ENCODE results near the gene KHK.
A peak's percentile ranks its signal among the peaks of the same experiment; 100 is the strongest.

Gene KHK

DNA sequence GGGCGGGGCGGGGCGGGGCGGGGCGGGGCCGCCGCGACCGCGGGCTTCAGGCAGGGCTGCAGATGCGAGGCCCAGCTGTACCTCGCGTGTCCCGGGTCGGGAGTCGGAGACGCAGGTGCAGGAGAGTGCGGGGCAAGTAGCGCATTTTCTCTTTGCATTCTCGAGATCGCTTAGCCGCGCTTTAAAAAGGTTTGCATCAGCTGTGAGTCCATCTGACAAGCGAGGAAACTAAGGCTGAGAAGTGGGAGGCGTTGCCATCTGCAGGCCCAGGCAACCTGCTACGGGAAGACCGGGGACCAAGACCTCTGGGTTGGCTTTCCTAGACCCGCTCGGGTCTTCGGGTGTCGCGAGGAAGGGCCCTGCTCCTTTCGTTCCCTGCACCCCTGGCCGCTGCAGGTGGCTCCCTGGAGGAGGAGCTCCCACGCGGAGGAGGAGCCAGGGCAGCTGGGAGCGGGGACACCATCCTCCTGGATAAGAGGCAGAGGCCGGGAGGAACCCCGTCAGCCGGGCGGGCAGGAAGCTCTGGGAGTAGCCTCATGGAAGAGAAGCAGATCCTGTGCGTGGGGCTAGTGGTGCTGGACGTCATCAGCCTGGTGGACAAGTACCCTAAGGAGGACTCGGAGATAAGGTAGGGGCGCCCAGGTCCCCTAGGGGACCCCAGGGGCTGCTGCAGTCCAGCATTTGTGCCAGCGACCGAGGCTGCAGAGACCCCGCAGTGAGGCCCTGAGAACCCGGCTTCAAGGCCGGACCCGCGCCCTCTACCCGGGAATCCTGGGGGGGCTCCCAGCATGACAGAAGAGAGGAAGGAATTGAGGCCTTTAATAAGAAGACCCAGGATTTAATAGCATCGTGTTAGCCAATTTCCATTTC lies at the start of gene KHK:
TSS of gene KHK (plus strand) at position 49 of the 870 bp plus-strand sequence. CDS start at position 537, 488 bp downstream.
- DNase-seq (ENCODE audit: low spot score), result peak; percentile 76

DNA sequence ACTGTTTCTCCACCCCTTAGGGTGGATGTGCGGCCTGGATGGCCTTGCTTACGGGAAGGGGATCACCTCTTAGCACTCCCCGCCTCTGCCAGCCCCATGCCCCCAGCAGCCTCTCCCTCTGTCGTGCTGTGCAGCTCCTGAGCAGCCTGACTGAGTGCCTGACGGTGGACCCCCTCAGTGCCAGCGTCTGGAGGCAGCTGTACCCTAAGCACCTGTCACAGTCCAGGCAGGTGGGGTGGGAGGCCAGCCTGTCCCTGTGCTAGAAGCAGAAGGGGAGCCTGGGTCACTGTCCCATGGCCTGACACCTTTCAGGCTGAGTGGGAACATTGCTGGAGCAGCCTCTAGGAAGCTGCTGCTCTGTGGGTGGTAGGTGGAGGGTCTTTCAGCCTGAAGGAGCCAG lies 48.6 kb upstream of the KHK start:
- no peak for DNase-seq (ENCODE audit: low spot score)

DNA sequence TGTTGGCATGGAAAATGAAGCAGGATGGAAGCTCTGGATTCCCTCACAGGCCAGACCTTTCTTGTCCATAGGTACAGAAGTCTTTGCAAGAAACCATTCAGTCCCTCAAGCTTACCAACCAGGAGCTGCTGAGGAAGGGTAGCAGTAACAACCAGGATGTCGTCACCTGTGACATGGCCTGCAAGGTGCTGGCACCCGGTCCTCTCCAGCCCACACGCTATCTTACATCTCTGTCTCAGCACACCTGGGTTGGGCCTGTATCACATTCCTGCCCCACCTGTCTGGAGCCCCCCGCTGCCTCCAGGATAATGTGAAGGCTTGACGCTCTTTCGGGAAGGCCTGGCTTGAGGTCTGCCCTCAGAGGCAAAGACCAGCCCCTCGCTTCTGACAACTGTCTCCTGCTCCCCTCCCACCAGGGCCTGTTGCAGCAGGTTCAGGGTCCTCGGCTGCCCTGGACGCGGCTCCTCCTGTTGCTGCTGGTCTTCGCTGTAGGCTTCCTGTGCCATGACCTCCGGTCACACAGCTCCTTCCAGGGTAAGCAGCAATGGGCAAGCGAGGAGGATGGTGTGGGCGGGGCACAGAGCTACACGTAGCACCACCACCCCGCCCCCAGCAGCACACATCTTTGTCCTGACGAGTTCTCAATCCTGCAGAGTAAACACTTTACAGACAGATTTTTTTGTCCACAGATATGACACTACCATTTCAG lies 47.8 kb upstream of the KHK start:
- no peak for DNase-seq (ENCODE audit: low spot score)

DNA sequence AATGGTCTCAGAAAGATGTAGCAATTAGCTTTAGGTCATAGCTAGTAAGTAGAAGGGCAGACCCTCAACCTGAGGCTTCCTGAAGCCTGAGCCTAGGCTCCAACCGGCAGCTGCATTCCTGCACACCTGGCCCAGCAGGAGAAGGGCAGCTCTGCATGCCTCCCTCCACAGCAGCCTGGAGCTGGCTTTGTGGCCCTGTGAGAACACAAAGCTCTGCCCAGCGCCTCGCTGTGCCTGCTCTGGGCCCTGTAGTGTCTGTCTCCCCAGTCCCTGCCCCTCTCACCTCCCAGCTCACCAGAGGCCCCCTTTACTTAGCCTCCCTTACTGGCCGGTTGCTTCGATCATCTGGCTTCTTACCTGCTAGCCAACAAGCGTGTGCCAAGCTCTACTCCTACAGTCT lies 47.1 kb upstream of the KHK start:
- DNase-seq (ENCODE audit: low spot score), result no peak

- no peak for DNase-seq (ENCODE audit: low spot score)
Observed at GRCh38 chr2:27039871-27040270, 46.7 kb upstream of the KHK start.

DNA sequence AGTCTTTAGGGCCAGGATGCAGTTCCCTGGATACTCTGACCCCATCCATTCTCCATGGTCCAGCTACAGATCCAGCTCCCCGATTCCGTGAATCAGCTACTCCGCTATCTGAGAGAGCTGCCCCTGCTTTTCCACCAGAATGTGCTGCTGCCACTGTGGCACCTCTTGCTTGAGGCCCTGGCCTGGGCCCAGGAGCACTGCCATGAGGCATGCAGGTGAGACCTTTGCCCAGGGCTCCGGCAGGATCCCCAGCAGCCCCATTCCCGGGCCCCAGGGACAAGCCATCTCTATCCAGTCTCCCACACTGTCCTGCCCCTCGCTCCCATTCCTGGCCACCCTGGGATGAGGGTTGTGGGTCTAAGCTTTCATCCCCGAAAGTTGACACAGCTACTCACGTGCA lies 46.3 kb upstream of the KHK start:
- no peak for DNase-seq (ENCODE audit: low spot score)

GRCh38 chr2:27041752-27042151 lies 44.8 kb upstream of the KHK start:
- no peak for DNase-seq (ENCODE audit: low spot score)

GRCh38 chr2:27042159-27042661 lies 44.4 kb upstream of the KHK start:
- no peak for DNase-seq (ENCODE audit: low spot score)

- no peak for DNase-seq (ENCODE audit: low spot score)
Observed at GRCh38 chr2:27042985-27043634, 43.5 kb upstream of the KHK start.

DNA sequence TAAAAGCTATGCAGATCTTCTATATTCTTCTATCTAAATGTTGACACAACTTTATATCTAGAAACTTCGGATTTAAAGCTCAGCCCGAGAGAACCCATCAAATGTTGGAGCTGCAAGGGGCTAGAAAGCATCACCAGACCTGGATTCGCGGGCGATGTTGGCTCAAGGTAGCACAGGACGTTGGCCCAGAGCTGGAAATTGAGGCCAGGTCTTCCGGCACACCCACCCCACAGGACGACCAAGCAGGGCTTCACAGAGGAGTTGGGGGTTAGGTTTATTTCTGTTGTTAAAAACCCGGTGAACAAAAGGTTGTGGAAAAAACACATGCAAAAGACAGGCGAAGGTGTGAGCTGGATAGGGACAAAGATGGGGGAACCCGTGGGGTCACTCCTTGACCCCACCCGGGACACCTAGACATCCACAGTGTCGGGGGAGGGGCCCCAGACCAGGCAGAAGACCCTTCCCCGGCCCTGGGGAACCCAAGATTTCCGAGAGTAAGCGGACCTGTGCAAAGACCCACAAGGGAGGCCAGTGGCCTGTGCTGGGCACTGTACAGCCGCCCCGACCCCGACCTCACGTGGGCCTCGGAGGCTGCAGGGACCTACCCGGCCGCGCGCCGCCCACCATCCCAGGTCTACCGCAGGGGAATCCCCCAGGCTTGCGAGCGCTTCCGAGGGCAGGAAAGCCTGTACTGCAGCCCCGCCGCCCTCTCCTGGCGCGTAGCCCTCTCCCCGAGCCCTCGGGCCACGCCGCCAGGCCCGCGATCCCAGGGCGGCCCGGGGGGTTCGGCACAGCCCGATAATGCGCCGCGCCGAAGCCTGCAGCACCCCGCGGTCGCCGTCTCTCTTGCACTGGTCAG lies 36.9 kb upstream of the KHK start:
- DNase-seq (ENCODE audit: low spot score), result peak; percentile 80

DNA sequence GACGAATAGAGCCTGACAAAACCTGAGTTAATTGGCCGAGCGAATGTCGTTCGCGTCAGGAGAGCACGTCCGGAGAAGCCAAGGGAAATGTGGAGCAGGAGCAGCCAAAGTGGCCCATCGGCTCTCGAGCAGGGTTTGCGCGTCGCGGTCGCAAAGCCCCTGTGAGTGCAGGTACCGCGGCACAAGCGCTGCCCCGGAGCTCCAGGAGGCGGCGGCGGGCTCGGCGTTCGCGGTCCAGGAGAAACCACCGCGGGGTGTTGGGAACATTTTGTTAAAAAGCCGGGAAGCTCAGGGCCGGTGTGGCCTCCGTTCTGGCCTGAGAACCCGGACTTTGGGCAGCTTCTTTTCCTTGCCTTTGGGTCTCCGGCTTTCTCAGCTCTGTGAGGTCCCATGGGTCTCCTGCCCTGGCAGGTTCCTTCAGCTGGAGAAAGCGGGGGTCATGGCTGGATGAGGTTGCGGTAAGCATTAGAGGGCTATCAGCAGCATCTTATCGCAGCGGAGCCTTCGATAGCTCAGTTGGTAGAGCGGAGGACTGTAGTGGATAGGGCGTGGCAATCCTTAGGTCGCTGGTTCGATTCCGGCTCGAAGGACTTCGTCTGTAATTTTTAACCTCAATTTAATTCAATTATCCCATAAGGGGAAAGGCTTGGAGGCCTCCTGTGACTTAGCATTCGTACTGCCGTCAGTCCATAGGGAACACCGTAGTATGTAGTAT lies 36.1 kb upstream of the KHK start:
- DNase-seq (ENCODE audit: low spot score), result peak; percentile 85

DNA sequence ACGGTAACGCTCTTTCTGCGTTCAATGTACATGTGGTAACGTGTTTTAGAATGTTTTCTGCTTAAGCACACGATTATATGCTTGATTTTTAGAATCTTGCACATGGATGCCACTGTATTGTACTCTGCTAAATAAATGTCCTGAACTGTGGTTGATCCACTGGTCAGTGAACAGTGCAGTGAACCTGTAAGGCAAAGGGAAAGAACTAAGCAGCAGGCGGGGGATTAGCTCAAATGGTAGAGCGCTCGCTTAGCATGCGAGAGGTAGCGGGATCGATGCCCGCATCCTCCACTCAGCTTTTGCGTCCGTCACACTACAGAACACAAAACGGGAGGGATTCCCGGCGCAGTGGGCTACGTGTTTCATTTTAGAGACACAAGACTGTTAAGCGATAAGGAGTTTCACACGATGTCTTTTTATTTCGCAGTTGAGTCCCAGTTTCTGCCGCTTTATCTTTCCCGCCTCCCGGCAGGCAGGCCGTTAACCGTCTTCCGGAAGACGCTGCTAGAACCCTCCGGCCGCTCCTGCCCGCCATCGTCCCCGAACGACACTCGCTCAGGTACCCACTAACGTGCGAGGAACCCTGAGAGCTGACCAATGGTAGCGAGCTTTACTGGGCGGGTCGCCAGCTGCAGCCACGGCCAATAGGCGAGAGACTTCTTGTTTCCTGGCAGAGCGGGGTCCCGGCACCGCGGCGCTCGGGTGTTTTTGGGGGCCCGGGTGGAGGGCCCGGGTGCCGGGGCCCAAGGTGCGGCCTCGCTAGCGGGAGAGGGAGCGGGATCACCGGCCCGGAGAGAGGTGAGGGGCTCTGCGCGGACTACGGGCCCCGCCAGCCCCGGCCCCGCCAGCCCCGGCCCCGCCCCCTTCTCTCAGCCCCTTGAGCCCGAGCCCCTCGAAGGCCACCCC lies 35.3 kb upstream of the KHK start, which contains the start of gene AGBL5:
TSS of gene AGBL5 (plus strand) at position 673 of the 906 bp plus-strand sequence. CDS start 1,291 bp downstream, outside the sequence.
- peak; percentile 98 for DNase-seq (ENCODE audit: low spot score)

DNA sequence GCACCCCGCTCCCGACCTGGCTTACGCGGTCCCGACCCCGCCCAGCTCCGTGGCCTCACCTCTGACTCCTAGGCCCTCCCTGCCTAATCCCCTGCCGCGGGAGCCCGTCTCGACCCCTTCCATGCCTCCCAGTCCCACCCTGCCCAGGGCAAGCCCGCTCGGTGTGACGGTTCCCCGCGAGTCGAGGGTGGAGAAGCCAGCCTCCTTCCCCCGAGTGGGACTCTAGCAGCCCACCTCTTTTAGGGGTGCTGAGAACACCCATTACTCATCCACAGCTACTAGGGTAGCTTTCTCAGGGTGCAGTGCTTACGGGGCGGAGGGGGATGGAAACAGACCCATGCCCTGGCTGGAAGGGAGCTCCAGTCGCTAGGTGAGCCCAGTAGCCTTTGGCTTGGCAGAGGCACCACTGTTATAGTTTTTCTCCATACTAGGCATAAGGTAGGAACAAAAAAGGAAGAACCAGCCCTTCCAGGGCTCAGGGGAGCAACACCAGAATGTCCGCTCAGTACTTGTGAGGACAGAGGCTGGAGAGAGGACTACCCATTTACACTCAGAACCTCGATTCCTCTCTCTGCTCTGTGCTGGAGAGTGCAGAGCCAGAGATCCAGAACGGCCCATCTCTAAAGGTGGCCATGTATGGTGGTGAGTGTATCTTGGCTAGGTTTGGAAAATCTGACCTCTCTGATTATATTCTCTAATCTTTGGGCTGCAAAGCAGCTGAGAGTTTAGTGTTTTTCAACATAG lies 34.5 kb upstream of the KHK start:
- peak; percentile 56 for DNase-seq (ENCODE audit: low spot score)

- no peak for DNase-seq (ENCODE audit: low spot score)
Observed at GRCh38 chr2:27053321-27053720, 33.3 kb upstream of the KHK start.

DNA sequence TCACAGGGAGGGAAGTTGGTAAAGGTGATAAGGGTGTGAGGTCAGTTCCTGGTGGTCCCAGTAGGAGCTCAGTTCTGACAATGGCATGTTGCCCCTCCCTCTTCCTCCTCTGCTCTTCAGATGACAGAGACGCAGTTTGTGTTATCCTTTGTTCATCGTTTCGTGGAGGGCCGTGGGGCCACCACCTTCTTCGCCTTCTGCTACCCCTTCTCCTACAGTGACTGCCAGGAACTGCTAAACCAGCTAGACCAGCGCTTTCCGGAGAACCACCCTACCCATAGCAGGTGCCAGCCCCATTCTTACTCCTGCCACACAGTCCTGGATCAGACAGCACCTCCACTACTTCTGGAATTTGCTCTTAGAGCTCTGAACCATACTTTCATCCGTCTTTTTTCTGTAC lies 32.8 kb upstream of the KHK start:
- no peak for DNase-seq (ENCODE audit: low spot score)

DNA sequence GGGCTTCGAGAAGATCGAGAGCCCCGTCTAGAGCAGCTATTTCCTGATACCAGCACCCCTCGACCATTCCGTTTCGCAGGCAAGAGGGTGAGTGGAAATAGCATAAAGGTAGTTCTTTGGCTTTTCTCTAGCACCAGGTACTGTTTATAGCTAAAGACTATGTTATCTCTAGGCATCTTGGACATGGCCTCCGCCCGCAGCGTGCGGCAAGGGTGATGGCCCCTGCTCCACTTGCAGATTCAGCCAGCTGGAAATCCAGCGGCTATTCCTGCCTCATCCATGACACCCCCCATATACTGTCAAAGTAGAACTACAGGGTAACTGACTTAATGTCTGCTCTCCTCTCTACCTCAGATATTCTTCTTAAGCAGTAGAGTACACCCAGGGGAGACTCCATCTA lies 31.9 kb upstream of the KHK start:
- DNase-seq (ENCODE audit: low spot score), result no peak

- no peak for DNase-seq (ENCODE audit: low spot score)
Observed at GRCh38 chr2:27057184-27057583, 29.4 kb upstream of the KHK start.

GRCh38 chr2:27058210-27058609 lies 28.4 kb upstream of the KHK start:
- no peak for DNase-seq (ENCODE audit: low spot score)

Data from iPS-NIHi11 (cell line).